Fibroblast of gingiva (primary cell): ENCODE measurements around the gene UPB1.
A peak's percentile ranks its signal among the peaks of the same experiment; 100 is the strongest.
"Not testable (repeated sequence)": the region's sequence is repeated elsewhere in the genome, so short reads cannot be mapped to it uniquely, and the experiment has no call there.

Experiments
- DNase-seq: peaks from one replicate; pipeline ENCODE4 v3.0.0-alpha.2; 2011; ENCODE audit warnings: low read depth

Gene UPB1

DNA sequence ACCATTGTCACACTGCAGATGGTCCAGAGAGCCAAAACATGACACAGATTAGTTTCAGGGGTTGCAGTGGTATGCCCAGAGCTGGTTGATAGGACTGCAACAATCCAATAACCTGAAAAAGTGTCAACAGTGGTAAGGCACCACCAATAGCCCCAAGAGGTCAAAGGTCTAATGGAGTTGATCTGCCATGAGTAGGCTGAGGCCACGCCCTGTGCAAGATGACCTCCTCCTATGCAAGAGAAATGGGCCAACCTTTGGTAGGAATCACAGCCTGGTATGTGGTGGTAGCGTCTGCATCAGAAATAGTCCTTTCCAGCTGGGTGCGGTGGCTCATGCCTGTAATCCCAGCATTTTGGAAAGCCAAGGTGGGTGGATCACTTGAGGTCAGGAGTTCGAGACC lies 40.2 kb downstream of the UPB1 start:
- no peak for DNase-seq

DNA sequence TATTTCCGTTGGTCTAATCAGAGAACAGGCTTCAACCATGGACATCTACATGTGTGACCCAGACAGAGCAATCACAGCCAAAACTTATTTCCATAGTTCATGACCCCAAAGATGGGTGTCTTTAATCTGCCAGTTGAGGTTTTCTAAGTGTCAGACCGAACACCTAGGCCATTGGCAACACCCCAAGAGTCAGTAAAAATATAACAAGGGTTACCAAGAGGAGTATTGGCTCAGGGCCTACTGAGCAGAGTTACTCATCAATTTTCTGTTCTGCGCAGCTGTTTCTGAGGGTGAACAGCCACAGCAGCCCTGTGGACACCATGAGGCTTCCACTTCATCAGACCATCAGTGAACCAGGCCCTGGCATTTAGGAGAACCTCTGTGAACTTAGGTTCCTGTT lies 41.0 kb downstream of the UPB1 start:
- no peak for DNase-seq

DNA sequence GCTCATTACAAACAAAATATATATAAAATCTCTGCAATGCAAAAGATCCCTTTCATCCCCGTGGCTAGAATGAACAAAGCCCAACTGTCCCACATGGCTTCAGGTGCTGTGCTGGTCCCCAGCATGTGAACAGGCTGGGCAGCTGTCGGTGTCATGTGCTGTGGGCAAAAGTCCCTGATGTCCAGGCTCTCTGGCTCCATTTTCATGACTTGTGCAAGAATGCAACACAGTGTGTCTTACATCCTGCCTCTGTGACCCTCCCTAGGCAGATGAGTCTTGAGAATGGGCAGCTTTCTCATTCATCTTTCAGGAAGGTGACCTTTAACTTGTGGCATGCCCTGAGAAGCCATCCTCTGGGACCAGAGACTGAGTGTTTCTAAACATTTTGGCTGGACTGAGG lies 45.3 kb downstream of the UPB1 start:
- DNase-seq: no peak

DNA sequence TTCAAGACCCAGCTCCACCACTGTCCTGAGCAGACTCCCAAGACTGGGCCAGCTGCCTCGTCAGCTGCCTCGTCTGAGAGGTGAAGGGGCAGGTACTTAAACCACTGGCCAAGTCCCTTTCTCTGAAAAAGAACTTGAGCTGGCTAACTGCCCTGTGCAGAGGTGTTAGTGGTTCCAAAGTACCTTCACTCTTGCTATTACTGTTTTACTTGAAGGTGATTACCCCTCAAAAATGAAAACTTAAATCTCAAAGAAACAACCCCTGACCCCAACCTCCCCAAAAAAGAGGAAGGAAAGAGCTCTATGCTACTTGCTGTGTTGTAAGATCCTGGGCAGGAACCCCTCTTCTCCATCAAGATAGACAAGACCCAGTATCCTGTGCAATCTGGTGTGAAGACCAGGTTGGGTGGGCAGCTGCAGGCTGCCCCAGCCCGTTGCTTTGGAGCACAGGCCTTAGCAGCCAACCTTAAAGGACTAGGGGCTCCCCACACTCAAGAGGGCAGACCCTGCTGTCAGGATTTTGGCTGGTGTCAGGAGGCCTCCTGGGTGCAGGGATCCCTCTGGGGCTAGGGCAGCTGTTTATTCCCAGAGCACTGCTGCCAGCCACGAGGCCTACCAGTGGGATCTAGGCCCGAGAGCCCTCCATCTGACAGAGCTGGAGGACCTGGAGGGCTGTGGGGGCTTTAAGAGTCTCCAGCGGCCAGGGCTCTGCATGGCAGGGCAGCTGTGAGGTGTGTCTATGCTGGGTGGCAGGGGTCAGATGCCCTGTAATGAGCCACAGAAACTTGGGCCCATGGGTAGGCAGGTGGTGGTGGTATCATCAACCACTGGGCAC lies 46.8 kb downstream of the UPB1 start:
- DNase-seq: no peak

DNA sequence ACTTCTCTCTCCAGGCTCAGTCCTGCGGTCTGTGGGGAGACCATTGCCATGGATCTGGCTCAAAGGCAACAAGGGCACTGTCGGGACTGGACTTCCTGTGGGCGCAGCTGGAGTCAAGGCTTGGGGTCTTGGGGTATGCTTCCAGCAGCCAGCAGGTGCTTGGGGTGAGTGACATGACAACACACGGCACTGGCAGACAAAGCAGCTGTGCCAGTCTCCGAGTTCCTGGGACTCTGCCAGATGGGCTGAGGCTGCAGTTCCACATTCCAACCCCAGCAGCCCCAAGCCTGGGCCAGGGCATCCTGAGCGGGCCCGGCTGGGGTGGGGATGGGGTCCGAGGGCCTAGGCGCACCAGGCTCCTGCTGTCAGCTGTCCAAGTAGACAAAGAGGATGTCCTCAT lies 47.5 kb downstream of the UPB1 start:
- no peak for DNase-seq

DNA sequence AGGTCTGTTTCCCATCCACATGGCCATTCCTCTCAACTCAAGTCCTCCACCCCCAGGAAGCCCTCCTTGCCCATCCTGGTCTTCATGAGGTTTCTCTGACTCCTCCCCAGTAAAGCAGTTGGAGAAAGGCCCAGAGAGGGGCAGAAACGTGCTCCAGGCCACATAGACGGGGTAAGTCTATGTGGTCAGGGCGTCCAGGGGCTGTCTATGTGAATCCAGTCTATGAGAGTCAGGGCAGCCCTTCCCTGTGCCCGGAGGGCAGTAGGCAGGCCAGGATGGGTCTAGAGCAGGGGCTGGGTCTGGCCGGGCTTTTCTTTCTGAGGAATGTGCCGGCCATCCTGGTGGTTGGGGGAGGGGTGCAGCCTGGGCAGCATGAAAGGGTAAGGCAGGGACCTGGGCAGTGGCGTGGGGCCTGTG lies 48.1 kb downstream of the UPB1 start:
- no peak for DNase-seq

DNA sequence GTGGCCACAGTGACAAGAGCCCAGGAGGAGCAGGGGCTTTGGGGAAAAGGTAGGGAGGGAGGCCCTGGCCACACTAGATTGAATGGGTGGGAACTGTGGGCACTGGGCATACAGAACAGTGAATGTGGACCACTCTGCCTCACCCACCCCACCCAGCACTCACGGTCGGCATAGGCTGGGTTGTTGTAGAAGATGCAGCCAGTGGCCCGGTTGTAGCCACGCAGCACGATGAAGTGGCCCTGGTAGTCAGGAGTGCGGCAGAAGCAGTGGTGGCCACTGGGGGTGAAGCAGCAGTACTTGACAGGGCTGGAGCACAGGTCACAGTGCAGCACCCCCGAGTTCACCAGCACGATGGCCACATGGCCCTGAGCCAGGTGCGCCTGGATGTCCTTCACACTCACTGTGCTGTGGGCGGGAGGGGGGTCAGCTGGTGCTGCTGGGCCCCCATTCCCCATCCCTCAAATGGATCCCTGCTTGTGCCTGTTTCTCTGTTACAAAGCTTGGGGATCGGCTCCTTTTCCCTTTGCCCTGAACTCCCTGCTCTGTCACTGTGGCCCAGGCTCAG lies 48.6 kb downstream of the UPB1 start:
- no peak for DNase-seq

DNA sequence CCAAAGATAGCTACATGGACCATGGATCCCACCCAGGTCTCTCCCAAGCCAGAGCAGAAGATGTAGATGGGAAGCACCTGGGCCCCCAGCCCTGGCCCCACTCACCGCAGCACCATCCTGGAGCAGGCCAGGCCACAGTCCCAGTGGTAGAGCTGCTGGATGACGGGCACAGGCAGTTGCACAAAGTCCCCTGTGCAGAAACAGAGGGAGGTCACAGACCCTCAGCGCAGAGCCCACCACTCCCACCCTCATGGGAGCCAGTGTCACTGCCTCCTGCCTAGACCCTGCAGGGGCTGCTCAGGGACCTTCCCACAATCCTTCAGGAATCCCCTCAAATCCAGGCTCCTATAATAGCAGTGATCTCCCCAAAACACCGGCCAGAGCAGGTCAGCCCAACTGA lies 53.7 kb downstream of the UPB1 start:
- no peak for DNase-seq

DNA sequence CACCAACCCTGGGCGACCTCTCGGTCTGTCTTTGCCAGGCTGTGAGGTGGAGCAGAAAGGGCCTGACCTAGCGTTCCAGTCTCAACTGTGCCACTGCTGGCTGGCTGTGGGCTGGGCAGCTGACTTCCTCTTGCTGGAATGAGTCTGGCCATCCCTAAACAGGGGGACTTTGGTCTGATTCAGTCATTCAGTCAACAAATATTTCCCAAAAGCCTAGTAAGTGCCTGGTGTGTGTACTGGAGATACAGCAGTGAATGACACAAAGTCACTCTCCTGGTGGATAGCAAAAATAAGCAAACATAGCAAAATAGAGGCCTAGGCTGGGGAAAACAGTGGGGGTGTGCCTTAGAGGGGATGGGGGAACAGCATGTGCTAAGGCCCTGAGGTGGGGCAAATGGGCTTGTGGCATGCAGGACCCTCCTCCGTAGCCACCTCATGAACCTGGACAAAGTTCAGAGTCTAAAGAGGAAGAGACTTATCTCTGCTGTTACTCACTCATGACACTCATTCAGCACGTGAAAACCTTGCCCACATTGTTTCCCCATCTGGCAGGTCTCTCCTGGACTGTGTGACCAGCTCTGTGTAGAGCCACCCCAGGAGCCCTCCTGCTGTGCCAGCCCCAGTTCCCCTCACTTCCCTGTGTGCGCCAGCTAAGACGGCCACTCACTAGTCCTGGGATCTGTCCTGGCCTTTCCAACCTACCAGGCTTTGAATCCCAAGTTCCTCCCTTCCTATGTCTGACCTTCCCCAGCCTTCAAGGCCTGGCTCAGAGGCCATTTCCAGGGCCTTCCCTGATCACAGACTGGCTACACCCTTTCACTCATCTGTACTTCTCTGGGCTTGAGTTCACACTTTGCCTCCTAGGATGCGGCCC lies 55.1 kb downstream of the UPB1 start:
- no peak for DNase-seq

DNA sequence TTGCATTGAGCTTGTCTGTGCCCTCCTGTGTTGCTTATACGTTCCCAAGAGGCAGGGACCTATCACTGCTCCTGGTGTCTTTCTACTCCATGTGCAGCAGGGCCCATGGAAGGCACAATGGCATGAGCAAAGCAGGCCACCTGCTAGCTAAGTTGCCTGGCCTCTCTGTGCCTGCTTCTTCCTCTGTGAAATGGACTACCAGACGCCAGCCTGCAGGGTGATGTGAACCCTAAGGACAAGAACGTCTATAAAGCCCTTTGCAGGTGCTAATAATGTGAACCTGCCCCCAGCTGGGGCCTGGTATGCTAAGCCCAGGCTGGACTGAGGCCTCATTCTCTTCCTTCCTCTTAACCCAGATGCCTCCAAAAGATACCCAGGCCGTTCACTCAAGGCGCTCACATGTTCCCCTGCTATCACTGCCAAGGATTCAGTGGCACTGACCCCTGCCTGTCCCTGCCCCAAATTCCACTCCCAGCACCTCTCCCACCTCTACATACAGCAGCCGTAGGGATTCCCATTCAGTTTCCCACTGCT lies 55.8 kb downstream of the UPB1 start:
- no peak for DNase-seq

DNA sequence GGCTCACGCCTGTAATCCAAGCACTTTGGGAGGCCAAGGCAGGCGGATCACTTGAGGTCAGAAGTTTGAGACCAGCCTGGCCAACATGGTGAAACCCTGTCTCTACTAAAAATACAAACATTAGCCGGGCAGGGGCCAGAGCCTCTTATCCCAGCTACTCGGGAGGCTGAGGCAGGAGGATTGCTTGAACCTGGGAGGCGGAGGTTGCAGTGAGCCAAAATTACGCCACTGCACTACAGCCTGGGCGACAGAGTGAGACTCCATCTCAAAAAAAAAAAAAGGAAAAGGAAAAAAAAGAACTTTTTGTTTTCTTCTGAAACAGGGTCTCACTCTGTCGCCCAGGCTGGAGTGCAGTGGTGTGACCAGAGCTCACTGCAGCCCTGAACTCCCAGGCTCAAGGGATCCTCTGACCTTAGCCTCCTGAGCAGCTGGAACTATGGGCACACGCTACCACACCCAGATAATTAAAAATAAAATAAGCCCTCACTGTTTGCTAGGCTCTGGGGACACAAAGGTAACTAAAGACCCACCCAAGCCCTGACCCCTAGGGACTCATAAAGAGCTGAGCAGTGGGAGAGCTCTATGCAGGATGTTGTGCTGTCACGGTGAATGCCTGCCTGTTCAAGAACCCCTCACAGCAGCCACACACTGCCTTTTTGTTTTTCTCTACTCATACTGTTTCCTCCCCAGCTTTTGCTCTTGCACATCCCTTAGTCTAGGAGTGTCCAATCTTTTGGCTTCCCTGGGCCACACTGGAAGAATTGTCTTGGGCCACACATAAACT lies 57.6 kb downstream of the UPB1 start:
- DNase-seq: not testable (repeated sequence)

DNA sequence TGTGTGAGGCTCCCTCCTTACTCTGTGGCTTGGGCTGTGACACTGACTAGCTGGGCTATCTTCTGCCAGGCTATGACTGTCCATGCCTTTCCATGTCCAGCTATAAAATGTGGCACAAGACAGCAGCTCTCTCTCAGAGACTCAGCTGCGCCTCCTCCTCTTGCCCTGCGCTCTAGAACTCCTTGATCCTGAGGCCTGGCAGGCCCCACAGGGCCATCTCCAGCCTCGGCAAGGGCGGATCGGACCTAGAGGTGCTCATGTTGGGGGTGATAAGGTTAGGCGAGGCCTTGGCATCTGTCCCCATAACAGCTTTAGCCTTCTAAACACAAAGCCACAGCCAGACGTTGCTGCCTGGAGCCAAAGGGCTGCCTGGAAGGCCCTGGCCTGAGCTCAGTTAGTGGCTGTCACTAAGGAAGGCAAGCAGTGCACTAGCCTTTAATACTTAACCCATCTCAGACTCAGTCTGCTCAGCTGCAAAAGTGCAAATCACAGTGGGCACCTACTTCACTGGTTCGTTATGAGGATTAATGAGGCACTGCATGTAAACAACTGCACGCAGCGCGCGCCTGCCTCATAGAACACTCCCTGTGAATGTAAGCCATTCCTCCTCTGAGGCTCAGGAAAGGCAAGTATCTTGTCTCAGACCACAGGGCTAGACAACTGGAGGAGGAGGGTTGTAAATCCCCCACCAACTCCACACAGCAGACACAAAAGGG lies 58.6 kb downstream of the UPB1 start:
- DNase-seq: no peak

DNA sequence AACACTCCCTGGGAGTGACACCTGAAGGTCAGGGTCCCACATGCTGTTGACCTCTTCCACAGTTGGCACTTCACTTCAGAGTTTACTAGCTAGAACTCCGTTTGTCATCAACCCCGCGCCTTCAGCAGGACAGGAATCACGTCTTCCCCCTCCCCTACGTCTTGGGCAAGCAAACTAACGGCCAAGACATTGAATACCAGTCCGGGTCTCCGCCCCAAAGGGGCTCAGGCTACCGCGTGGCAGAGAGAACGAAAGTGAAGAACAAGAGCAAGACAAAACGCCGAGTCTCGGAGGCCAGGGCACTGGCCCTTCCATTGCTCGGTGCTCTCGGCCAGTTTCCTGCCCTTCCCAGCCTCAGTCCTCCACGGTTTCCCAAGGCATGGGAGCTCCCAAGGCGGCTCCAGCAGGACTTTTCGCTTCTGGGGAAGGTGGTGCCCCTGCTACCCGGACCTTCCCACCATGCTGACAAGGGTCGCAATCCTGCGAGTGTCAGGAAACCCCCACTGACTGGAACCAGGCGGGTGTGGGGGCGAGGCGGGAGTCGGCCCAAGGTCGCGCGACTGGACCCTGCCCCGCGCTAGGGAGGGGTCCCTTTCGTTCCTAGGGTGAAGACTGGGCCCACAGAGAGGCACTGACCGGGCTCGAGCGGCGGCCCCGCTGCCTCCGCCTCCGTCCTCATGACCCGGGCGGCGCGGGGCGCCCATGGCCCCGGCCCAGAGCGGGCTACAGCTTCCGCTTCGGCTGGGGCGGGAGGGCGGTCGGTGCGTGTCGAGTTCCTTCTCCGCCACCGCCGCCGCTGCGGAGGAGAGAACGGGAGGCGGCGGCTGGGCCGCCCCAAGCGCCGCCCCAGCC lies 59.4 kb downstream of the UPB1 start, which contains the start of gene GUCD1:
Gene GUCD1 (minus strand): TSS at position 826 of the 852 bp plus-strand sequence. CDS start 147 bp downstream, at position 679.
- DNase-seq: peak; percentile 49

DNA sequence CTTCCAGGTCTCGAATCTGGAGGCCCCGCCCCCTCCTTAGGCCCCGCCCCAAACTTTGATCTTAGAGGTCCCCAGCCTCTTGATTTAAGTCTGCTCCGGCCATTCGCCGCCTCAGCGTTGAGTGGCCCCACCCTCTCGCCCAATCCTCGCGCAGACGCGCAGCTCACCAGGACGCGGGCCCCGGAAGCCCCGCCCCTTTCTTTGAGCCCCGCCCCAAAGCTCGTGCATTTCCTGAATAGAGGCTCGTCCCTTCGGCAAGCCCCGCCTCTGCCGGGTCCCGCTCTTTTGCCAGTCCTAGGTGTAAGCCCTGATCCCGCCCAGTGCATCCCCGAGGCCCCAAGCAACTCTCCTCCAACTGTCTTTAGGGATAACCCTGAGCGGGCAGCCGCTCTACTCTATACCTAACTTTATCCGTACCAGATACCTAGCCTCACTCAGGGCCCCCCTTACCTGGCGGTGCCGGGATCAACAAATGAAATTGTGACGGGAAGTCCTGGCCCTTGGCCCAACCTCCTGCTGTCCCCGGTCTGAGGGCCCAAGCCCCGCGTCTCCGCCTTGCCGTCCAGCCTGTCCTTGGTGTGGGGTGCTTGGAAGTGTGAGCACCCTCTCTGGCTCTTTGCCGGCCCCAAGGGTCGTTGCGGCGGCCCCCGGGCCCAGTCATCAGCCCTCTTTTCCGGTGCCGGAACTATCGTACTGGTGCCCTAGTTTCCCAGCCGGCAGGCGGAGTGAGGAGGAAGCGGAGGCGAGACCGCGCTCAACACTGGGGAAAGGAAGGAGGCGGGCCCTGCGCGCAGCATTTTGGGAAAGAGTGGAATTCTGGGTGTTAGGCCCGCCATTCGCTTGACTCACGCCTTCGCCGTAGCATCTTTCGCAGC lies 60.3 kb downstream of the UPB1 start, which contains the start of gene SNRPD3:
Gene SNRPD3 (plus strand): TSS at position 835 of the 875 bp plus-strand sequence. CDS start 1,676 bp downstream, outside the sequence.
- DNase-seq: peak; percentile 99

DNA sequence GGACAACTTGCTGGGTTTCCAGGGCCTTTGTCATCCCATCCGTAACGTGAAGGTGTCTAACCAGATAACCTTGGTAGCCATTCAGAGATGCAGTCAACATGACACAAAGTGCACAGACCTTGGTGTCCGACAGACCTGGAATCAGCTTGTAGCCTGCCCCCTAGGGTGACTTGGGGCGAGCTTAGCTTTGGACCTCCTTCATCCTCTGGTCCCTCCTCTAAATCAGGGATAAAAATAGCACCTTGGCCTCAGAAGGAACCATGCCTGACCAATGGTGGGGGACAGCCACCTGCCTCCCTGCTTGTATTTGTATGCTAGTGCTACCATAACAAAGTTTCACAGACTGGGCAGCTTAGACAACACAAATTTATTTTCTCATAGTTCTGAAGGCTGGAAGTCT lies 64.3 kb downstream of the UPB1 start:
- DNase-seq: no peak

DNA sequence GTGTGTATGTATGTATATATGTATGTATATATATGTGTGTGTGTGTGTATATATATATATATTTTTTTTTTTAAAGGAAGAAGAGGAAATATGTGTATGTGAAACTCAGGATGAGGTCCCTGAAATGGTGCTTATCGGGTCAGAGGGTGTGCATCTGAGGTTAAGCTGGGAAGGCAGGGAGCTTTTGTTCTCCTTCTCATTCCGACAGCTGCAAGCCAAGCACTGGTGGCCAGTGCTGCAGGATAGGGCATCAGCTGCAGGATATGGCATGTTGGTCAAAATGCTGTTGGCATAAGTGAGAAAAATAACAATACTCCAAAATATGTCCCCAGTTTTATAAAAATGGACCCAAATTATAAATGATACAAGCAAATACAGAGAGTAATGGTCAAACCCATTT lies 68.1 kb downstream of the UPB1 start:
- DNase-seq: no peak

DNA sequence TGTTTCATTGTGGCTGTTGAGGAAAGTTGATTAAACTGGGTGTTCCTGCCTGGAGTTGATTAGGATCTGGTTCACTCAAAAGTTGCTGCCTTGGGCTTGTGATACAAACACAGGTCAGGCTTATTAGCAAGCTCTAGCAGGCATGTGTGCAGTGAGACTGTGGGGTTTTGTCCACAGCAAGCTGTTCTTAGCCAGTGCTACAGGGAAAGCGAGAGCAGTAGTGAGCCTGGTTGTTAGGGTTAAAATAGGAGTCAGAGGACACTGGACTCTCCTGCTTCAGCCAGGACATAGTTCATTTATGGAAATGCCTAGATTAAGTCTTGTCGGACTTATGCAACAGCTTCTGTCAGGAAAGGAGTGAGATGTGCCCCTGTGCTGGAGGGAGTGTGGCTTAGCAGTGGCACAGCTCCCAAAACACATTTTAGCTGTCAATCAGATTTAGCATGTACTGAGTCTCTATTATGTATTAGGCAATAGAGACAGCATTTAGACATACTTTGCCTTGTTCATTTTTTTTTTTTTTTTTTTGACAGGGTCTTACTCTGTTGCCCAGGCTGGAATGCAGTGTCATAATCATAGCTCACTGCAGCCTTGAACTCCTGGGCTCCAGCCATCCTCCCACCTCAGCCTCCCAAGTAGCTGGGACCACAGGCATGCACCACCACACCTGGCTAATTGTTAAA lies 69.4 kb downstream of the UPB1 start:
- peak; percentile 67 for DNase-seq

DNA sequence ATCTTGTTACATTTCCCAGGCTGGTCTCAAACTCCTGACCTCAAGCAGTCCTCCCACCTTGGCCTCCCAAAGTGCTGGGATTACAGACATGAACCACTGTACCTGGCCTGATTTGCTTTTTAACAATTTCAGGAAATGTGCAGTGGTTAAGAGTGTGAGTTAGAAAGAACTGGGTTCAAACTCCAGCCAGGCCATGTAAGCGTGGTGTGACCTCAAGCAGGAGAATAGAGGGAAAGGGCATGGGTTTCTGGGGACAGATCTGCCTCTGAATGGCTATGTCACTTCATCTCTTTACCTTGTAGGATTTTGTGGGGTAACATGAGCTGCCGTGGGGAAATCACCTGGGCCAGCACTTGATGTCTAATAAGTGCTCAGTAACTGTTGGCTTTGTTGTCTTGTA lies 69.9 kb downstream of the UPB1 start:
- DNase-seq: no peak
